Mesothelial cell of epicardium (in vitro differentiated cells): ENCODE results near the gene LRRC7. TPM values are rescaled to one million over a fixed set of nuclear protein-coding genes. Genes with fewer than 3 reads are reported as not detected.

Experiments
- DNase-seq, 2 experiments: peaks; one replicate each; pipeline ENCODE4 v3.0.0; 2021; ENCODE audit warnings: low spot score in 2 of 2; ENCODE audit not compliant: unreplicated experiment in 2 of 2
- H3K27ac Mint-ChIP-seq: 2 replicates; pipeline ENCODE4 v1.8.0; 2021; ENCODE audit warnings: mixed read lengths
- H3K27me3 Mint-ChIP-seq: 2 replicates; pipeline ENCODE4 v1.8.0; 2021; ENCODE audit warnings: low read depth, mixed read lengths
- H3K36me3 Mint-ChIP-seq: 2 replicates; pipeline ENCODE4 v1.8.0; 2021; ENCODE audit warnings: mixed read lengths
- H3K4me1 Mint-ChIP-seq: 2 replicates; pipeline ENCODE4 v1.8.0; 2021; ENCODE audit warnings: mixed read lengths
- H3K4me3 Mint-ChIP-seq: 2 replicates; pipeline ENCODE4 v1.8.0; 2021; ENCODE audit warnings: mild to moderate bottlenecking, moderate library complexity, mixed read lengths
- H3K9me3 Mint-ChIP-seq: 2 replicates; pipeline ENCODE4 v1.8.0; 2021; ENCODE audit warnings: mixed read lengths
- CTCF ChIP-seq: fragments of 200-600 bp; sonication (generic); IDR thresholded peaks from one replicate; pipeline ENCODE4 v1.5.0; 2021; ENCODE audit warnings: antibody characterized with exemption; ENCODE audit not compliant: unreplicated experiment
- total RNA-seq: library from RNA; stranded (reverse); gene quantifications from 3 replicates; pipeline ENCODE4 v1.2.1, GENCODE V29; 2021

Gene LRRC7
- total RNA-seq, 1 donor from 2014 or later: 0.09 TPM

GRCh38 chr1:69932760-69933159, 365.0 kb downstream of the LRRC7 start:
- peaks cover 2% of the 10 kb centered on the region for H3K36me3 Mint-ChIP-seq
- TF ChIP-seq CTCF: no peak

GRCh38 chr1:69940231-69940630, 372.5 kb downstream of the LRRC7 start:
- no peaks in the 10 kb centered on the region for H3K4me1 Mint-ChIP-seq
- no peak overlapping the region for H3K27ac Mint-ChIP-seq
- DNase-seq: no peak
- H3K4me3 Mint-ChIP-seq: no peak overlapping the region
- peaks cover 9% of the 10 kb centered on the region for H3K27me3 Mint-ChIP-seq
- H3K36me3 Mint-ChIP-seq: no peaks in the 10 kb centered on the region
- H3K9me3 Mint-ChIP-seq: peaks cover 18% of the 10 kb centered on the region
- no peak for TF ChIP-seq CTCF

More at GRCh38 chr1:69932760-69933159, 365.0 kb downstream of the LRRC7 start:
- H3K27ac Mint-ChIP-seq: no peak overlapping the region
- peaks cover 16% of the 10 kb centered on the region for H3K9me3 Mint-ChIP-seq
- peaks cover 3% of the 10 kb centered on the region for H3K27me3 Mint-ChIP-seq
- DNase-seq: no peak
- no peaks in the 10 kb centered on the region for H3K4me1 Mint-ChIP-seq
- no peak overlapping the region for H3K4me3 Mint-ChIP-seq

GRCh38 chr1:69940816-69941215, 373.1 kb downstream of the LRRC7 start:
- Mint-ChIP-seq H3K27me3 (peaks cover 9% of the 10 kb centered on the region), H3K27ac (no peak overlapping the region), H3K36me3 (no peaks in the 10 kb centered on the region), H3K4me3 (no peak overlapping the region), H3K4me1 (no peaks in the 10 kb centered on the region), H3K9me3 (peaks cover 24% of the 10 kb centered on the region)
- no peak for TF ChIP-seq CTCF
- no peak for DNase-seq

GRCh38 chr1:69943030-69943429, 375.3 kb downstream of the LRRC7 start:
- no peak for DNase-seq
- no peak overlapping the region for H3K27ac Mint-ChIP-seq
- no peak overlapping the region for H3K4me3 Mint-ChIP-seq
- peaks cover 7% of the 10 kb centered on the region for H3K27me3 Mint-ChIP-seq
- TF ChIP-seq CTCF: no peak
- H3K36me3 Mint-ChIP-seq: no peaks in the 10 kb centered on the region
- H3K9me3 Mint-ChIP-seq: peaks cover 29% of the 10 kb centered on the region
- H3K4me1 Mint-ChIP-seq: no peaks in the 10 kb centered on the region

- H3K4me3 Mint-ChIP-seq: no peak overlapping the region
- no peaks in the 10 kb centered on the region for H3K36me3 Mint-ChIP-seq
- peaks cover 29% of the 10 kb centered on the region for H3K9me3 Mint-ChIP-seq
- no peaks in the 10 kb centered on the region for H3K27me3 Mint-ChIP-seq
- no peak for TF ChIP-seq CTCF
- no peaks in the 10 kb centered on the region for H3K4me1 Mint-ChIP-seq
- H3K27ac Mint-ChIP-seq: no peak overlapping the region
- DNase-seq: no peak
Observed at GRCh38 chr1:69946935-69947334, 379.2 kb downstream of the LRRC7 start.

- DNase-seq: no peak
- Mint-ChIP-seq H3K27ac (no peak overlapping the region), H3K9me3 (peaks cover 28% of the 10 kb centered on the region), H3K27me3 (no peaks in the 10 kb centered on the region), H3K36me3 (no peaks in the 10 kb centered on the region), H3K4me3 (no peak overlapping the region), H3K4me1 (no peaks in the 10 kb centered on the region)
- no peak for TF ChIP-seq CTCF
Observed at GRCh38 chr1:69947837-69948236, 380.1 kb downstream of the LRRC7 start.
